HepG2 (cell line): Measurements from ENCODE around the gene CAPN11. TPM values are rescaled to one million over a fixed set of nuclear protein-coding genes. Genes with fewer than 3 reads are reported as not detected.

Experiments used
- ATF7-NPFF ChIP-seq: sonication (generic); formaldehyde crosslinking; IDR thresholded peaks from 2 replicates; pipeline ENCODE4 v1.8.1; 2023; ENCODE audit warnings: mild to moderate bottlenecking, low read depth, missing genetic modification reagents, moderate library complexity
- CERS6 ChIP-seq: sonication (generic); formaldehyde crosslinking; IDR thresholded peaks from 2 replicates; pipeline ENCODE4 v1.5.0; 2020; ENCODE audit warnings: missing genetic modification reagents
- CHD4 ChIP-seq: fragments of 200-600 bp; sonication (generic); IDR thresholded peaks from 2 replicates; pipeline ENCODE4 v1.7.0; 2017; ENCODE audit warnings: mild to moderate bottlenecking, low read length, borderline replicate concordance
- DRAP1 ChIP-seq: IDR thresholded peaks from 2 replicates; pipeline ENCODE4 v1.6.1; 2016; ENCODE audit warnings: missing genetic modification reagents, missing compliant biosample characterization
- ERF ChIP-seq: IDR thresholded peaks from 2 replicates; pipeline ENCODE4 v1.6.1; 2018; ENCODE audit warnings: missing biosample characterization, missing genetic modification reagents
- GTF2F1 ChIP-seq: fragments of 150-350 bp; IDR thresholded peaks from 2 replicates; pipeline ENCODE4 v1.6.1; 2014; ENCODE audit warnings: low read length
- IRF2 ChIP-seq: IDR thresholded peaks from 2 replicates; pipeline ENCODE4 v1.6.1; 2018; ENCODE audit warnings: missing genetic modification reagents, missing compliant biosample characterization
- NCOA5 ChIP-seq: sonication (generic); formaldehyde crosslinking; IDR thresholded peaks from 2 replicates; pipeline ENCODE4 v1.4.0; 2020; ENCODE audit warnings: missing genetic modification reagents
- NR2F1 ChIP-seq, 2 experiments: fragments of 450-650 bp in 1 of 2; formaldehyde crosslinking in 1 of 2; IDR thresholded peaks; 2 replicates each; pipeline versions ENCODE4 v1.5.0 to v1.6.1; 2016 to 2020; ENCODE audit warnings: mild to moderate bottlenecking in 1 of 2, missing compliant biosample characterization in 1 of 2, missing genetic modification reagents in 1 of 2, moderate library complexity in 1 of 2
- NR3C1 ChIP-seq: sonication (generic); formaldehyde crosslinking; IDR thresholded peaks from 2 replicates; pipeline ENCODE4 v1.4.0; 2020; ENCODE audit warnings: missing genetic modification reagents
- POLR2A ChIP-seq, 2 experiments: IDR thresholded peaks; 2 replicates each; pipeline ENCODE4 v1.6.1; 2011; ENCODE audit warnings: low read depth in 2 of 2, low read length in 2 of 2, mild to moderate bottlenecking in 1 of 2, moderate library complexity in 1 of 2; ENCODE audit not compliant: insufficient read depth in 1 of 2
- RNF219 ChIP-seq: sonication (generic); formaldehyde crosslinking; IDR thresholded peaks from 2 replicates; pipeline ENCODE4 v1.5.0; 2020; ENCODE audit warnings: mild to moderate bottlenecking, missing genetic modification reagents
- TAF1 ChIP-seq: sonication (generic); formaldehyde crosslinking; IDR thresholded peaks from 2 replicates; pipeline ENCODE4 v1.4.0; 2020; ENCODE audit warnings: missing genetic modification reagents
- TBX2 ChIP-seq: sonication (generic); formaldehyde crosslinking; IDR thresholded peaks from 2 replicates; pipeline ENCODE4 v1.5.0; 2020; ENCODE audit warnings: missing genetic modification reagents, mild to moderate bottlenecking, borderline replicate concordance
- ZBED4 ChIP-seq: sonication (generic); formaldehyde crosslinking; IDR thresholded peaks from 2 replicates; pipeline ENCODE4 v1.4.0; 2020; ENCODE audit warnings: missing genetic modification reagents, borderline replicate concordance
- ZFP82 ChIP-seq: sonication (generic); formaldehyde crosslinking; IDR thresholded peaks from 2 replicates; pipeline ENCODE4 v1.5.1; 2020; ENCODE audit warnings: mild to moderate bottlenecking, missing genetic modification reagents, borderline replicate concordance
- ZNF10 ChIP-seq: sonication (generic); formaldehyde crosslinking; IDR thresholded peaks from 2 replicates; pipeline ENCODE4 v1.4.0; 2020; ENCODE audit warnings: mild to moderate bottlenecking, low read depth, missing genetic modification reagents, borderline replicate concordance
- ZNF101 ChIP-seq: sonication (generic); formaldehyde crosslinking; IDR thresholded peaks from 2 replicates; pipeline ENCODE4 v1.4.0; 2020; ENCODE audit warnings: mild to moderate bottlenecking, low read depth, missing genetic modification reagents, borderline replicate concordance
- ZNF253 ChIP-seq: sonication (generic); formaldehyde crosslinking; IDR thresholded peaks from 2 replicates; pipeline ENCODE4 v1.8.0; 2022; ENCODE audit warnings: mild to moderate bottlenecking, missing genetic modification reagents, borderline replicate concordance
- ZNF317 ChIP-seq: sonication (generic); formaldehyde crosslinking; IDR thresholded peaks from 2 replicates; pipeline ENCODE4 v1.5.0; 2020; ENCODE audit warnings: mild to moderate bottlenecking, missing genetic modification reagents
- ZNF737 ChIP-seq: sonication (generic); formaldehyde crosslinking; IDR thresholded peaks from 2 replicates; pipeline ENCODE4 v1.5.0; 2020; ENCODE audit warnings: missing genetic modification reagents, mild to moderate bottlenecking, borderline replicate concordance
- ZNF777 ChIP-seq: sonication (generic); formaldehyde crosslinking; IDR thresholded peaks from 2 replicates; pipeline ENCODE4 v1.4.0; 2020; ENCODE audit warnings: missing genetic modification reagents
- ZUFSP ChIP-seq: sonication (generic); formaldehyde crosslinking; IDR thresholded peaks from 2 replicates; pipeline ENCODE4 v1.9.0; 2021; ENCODE audit warnings: missing genetic modification reagents, mild to moderate bottlenecking, borderline replicate concordance
- polyA plus RNA-seq, 8 experiments: library from polyadenylated mRNA; depleted of rRNA in 3 of 8; stranded (reverse) in 7 of 8; unstranded in 1 of 8; fragments of >200 nt; fragmentation: Illumina TruSeq in 4 of 8; extraction: Trizol in 4 of 8; gene quantifications; 2 replicates each; pipeline versions ENCODE4 v1.2.1 to v1.2.3, GENCODE V29; 2011 to 2016; ENCODE audit warnings: low read depth in 4 of 8, missing spikeins in 1 of 8, mixed read lengths in 1 of 8; ENCODE audit not compliant: insufficient read depth in 1 of 8
- total RNA-seq, 5 experiments: library from RNA; depleted of rRNA; stranded (reverse); fragments of >200 nt; fragmentation: Illumina TruSeq; extraction: Trizol; gene quantifications; 2 replicates each; pipeline ENCODE4 v1.2.3, GENCODE V29; 2016; ENCODE audit warnings: low read depth in 1 of 5

Gene CAPN11
- total and polyA plus RNA-seq, 2 of the 13 experiments (the other 11 are each of a cell fraction or from before 2014, with no cell fraction given): 0.07 to 0.11 TPM

- no peak for TF ChIP-seq RNF219
- TF ChIP-seq POLR2A (IDR thresholded peaks at IDR 0.05; ENCODE audit: insufficient read depth in 1 of 2, low read depth in 2 of 2, low read length in 2 of 2): no peak
- no peak for TF ChIP-seq ZNF777 (CRISPR knock-in tag)
- TF ChIP-seq ERF (CRISPR knock-in tag): no peak
- no peak for TF ChIP-seq TAF1 (CRISPR knock-in tag)
- no peak for TF ChIP-seq CERS6 (CRISPR knock-in tag)
- TF ChIP-seq ZUFSP: no peak
- TF ChIP-seq ZNF253 (CRISPR knock-in tag): no peak
- no peak for TF ChIP-seq ZBED4
- TF ChIP-seq DRAP1 (CRISPR knock-in tag): no peak
- no peak for TF ChIP-seq CHD4
- no peak for TF ChIP-seq ZNF101 (CRISPR knock-in tag)
- TF ChIP-seq GTF2F1: no peak
- no peak for TF ChIP-seq NR3C1 (CRISPR knock-in tag)
- TF ChIP-seq ZNF317 (CRISPR knock-in tag): no peak
- no peak for TF ChIP-seq ATF7-NPFF (CRISPR knock-in tag)
- no peak for TF ChIP-seq TBX2
- no peak for TF ChIP-seq ZNF737 (CRISPR knock-in tag)
- no peak for TF ChIP-seq ZFP82
- no peak for TF ChIP-seq NCOA5
- no peak for TF ChIP-seq IRF2
- no peak for TF ChIP-seq ZNF10
- TF ChIP-seq NR2F1 (CRISPR knock-in tag; IDR thresholded peaks at IDR 0.05): peak; percentile 70 to 78; a peak in 3 of 4 replicates
These were observed 49.3 kb downstream of the CAPN11 start (continued) for GRCh38 chr6:44207966-44208365.
